Measurements from ENCODE around the gene RAB40AL. TPM values are rescaled to one million over a fixed set of nuclear protein-coding genes. Genes with fewer than 3 reads are reported as not detected.

The RAB40AL gene
- total and polyA plus RNA-seq, 4 donors: 0.05 to 2.4 (median 0.80) TPM

DNA sequence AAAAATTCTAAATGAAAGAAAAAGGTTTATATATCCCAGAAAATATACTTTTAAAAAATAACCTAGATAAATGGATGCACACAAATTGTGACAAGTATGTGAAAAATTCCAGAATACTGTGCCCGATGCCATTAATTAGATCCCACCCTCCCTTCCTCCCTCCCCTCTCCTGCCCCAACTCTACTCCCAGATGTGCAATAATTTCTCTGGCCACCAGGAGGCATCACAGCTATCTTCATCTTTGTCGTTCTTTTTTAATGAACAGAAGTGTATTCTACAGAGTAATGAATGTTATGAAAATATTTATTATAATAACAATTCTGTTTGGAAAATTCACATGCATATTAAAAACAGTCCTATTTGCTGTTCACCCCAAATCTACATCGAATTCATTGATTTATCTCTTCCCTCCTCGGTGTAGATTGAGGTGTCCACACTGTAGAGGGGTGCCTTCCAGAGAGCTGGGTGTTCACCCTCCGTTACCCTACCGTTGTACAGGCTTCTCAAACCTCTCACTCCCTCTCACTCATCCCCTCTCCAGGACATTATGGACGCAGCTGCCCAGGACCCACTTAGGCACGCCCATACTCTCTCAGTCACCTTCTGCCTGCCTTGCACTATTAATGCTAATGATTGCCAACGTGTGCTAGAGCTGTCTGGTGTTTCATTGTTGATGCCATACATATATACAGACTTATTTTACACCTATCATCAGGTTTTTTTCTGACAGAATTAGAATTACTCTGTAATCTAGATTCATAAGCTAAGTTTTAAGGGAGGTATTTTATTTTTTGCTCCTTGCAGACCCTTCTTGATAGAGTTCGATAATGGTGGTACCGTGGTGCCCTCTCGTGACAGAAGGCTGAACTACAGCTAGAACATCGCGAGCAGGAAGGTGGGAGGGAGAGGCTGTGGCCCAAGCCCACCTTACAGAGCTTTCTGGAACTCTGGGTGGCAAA lies 14.1 kb downstream of the RAB40AL start:
- ATAC-seq (ENCODE audit: insufficient read depth, low FRiP score): peak; percentile 65
- H3K27ac ChIP-seq (ENCODE audit: low read depth in 1 of 2, low read length in 1 of 2): no peak overlapping the region
- no peaks in the 10 kb centered on the region for H3K4me1 ChIP-seq (ENCODE audit: control insufficient read depth in 5 of 5, insufficient read depth in 5 of 5, low read length in 5 of 5)
- no peaks in the 10 kb centered on the region for H3K9me3 ChIP-seq (ENCODE audit: control insufficient read depth in 4 of 4, insufficient read depth in 3 of 4, low read length in 3 of 4)
- WGBS, 2 donors: 4 to 17% methylated on average over 14 of the region's 14 CpGs
- peaks cover 0 to 16% (median 2%) of the 10 kb centered on the region in 3 donors for H3K27me3 ChIP-seq (ENCODE audit: control insufficient read depth in 3 of 3, insufficient read depth in 3 of 3, low read length in 2 of 3)
- peak; percentile 35 to 44 (median 36) for DNase-seq
- no peaks in the 10 kb centered on the region for H3K36me3 ChIP-seq (ENCODE audit: control insufficient read depth in 4 of 4, insufficient read depth in 4 of 4, low read length in 4 of 4)
- H3K4me3 ChIP-seq: no peak overlapping the region
- TF ChIP-seq, protein P1, sequence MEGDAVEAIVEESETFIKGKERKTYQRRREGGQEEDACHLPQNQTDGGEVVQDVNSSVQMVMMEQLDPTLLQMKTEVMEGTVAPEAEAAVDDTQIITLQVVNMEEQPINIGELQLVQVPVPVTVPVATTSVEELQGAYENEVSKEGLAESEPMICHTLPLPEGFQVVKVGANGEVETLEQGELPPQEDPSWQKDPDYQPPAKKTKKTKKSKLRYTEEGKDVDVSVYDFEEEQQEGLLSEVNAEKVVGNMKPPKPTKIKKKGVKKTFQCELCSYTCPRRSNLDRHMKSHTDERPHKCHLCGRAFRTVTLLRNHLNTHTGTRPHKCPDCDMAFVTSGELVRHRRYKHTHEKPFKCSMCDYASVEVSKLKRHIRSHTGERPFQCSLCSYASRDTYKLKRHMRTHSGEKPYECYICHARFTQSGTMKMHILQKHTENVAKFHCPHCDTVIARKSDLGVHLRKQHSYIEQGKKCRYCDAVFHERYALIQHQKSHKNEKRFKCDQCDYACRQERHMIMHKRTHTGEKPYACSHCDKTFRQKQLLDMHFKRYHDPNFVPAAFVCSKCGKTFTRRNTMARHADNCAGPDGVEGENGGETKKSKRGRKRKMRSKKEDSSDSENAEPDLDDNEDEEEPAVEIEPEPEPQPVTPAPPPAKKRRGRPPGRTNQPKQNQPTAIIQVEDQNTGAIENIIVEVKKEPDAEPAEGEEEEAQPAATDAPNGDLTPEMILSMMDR (IDR thresholded peaks at IDR 0.05; ENCODE audit: control extremely low read depth, extremely low read depth): peak; percentile 42
- no peak overlapping the region for H3K9ac ChIP-seq (ENCODE audit: insufficient read depth in 1 of 2, low read length in 2 of 2)

DNA sequence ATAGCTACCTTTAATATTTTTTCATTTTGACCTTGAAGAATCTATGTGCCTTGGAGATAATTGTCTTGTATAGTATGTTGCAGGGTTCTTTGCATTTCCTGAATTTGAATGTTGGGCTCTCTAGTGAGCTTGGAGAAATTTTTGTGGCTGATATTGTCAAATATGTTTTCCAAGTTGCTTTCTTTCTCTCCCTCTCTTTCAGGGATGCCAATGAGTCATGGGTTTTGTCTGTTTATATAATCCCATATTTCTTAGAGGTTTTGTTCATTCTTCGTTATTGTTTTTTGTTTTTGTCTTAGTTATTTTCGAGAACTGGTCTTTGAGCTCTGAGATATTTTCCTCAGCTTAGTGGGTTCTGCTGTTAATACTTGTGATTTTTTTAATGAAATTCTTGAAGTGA lies 20.7 kb downstream of the RAB40AL start:
- WGBS, 2 donors: 78 to 95% methylated on average over 2 of the region's 2 CpGs
- Histone ChIP-seq H3K4me3 (no peak overlapping the region), H3K27me3 (ENCODE audit: control insufficient read depth in 3 of 3, insufficient read depth in 3 of 3, low read length in 2 of 3) (peaks cover 0 to 11% (median 0%) of the 10 kb centered on the region in 3 donors), H3K9me3 (ENCODE audit: control insufficient read depth in 4 of 4, insufficient read depth in 3 of 4, low read length in 3 of 4) (peaks cover 0 to 1% (median 0%) of the 10 kb centered on the region in 4 donors), H3K9ac (ENCODE audit: insufficient read depth in 1 of 2, low read length in 2 of 2) (no peak overlapping the region), H3K36me3 (ENCODE audit: control insufficient read depth in 4 of 4, insufficient read depth in 4 of 4, low read length in 4 of 4) (no peaks in the 10 kb centered on the region), H3K27ac (ENCODE audit: low read depth in 1 of 2, low read length in 1 of 2) (no peak overlapping the region), H3K4me1 (ENCODE audit: control insufficient read depth in 5 of 5, insufficient read depth in 5 of 5, low read length in 5 of 5) (no peaks in the 10 kb centered on the region)
- ATAC-seq (ENCODE audit: insufficient read depth, low FRiP score) (no peak), DNase-seq (no peak)
- TF ChIP-seq, protein P1 (IDR thresholded peaks at IDR 0.05; ENCODE audit: control extremely low read depth, extremely low read depth): no peak

DNA sequence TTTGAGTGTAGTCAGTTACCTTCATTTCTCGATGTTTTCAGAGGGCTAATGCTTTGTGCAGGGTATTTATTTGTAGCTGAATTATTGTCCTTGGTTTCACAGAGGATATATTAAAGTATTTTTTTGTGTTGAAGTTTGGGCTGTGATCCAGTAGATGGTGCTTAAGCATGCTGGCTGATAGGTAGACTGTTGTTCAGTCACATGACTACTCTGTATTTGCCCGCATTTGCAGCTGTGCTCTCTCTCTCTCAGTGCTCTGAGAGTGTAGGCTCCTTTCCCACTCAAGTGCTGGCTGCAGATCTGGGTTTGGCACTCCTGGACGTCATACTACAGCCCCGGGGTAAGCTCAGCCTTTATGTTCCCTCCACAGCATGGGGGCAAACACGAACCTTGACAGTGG lies 21.7 kb downstream of the RAB40AL start:
- no peak overlapping the region for H3K27ac ChIP-seq (ENCODE audit: low read depth in 1 of 2, low read length in 1 of 2)
- DNase-seq: no peak
- no peak overlapping the region for H3K4me3 ChIP-seq
- no peaks in the 10 kb centered on the region for H3K36me3 ChIP-seq (ENCODE audit: control insufficient read depth in 4 of 4, insufficient read depth in 4 of 4, low read length in 4 of 4)
- no peaks in the 10 kb centered on the region for H3K4me1 ChIP-seq (ENCODE audit: control insufficient read depth in 5 of 5, insufficient read depth in 5 of 5, low read length in 5 of 5)
- TF ChIP-seq, protein P1 (IDR thresholded peaks at IDR 0.05; ENCODE audit: control extremely low read depth, extremely low read depth): no peak
- peaks cover 0 to 12% (median 1%) of the 10 kb centered on the region in 3 donors for H3K27me3 ChIP-seq (ENCODE audit: control insufficient read depth in 3 of 3, insufficient read depth in 3 of 3, low read length in 2 of 3)
- no peak for ATAC-seq (ENCODE audit: insufficient read depth, low FRiP score)
- peaks cover 0 to 1% (median 0%) of the 10 kb centered on the region in 4 donors for H3K9me3 ChIP-seq (ENCODE audit: control insufficient read depth in 4 of 4, insufficient read depth in 3 of 4, low read length in 3 of 4)
- WGBS, 2 donors: 63 to 75% methylated on average over 5 of the region's 5 CpGs
- no peak overlapping the region for H3K9ac ChIP-seq (ENCODE audit: insufficient read depth in 1 of 2, low read length in 2 of 2)
